ENCODE data around the gene TTC28. TPM values are rescaled to one million over a fixed set of nuclear protein-coding genes. Genes with fewer than 3 reads are reported as not detected.
"Not testable (repeated sequence)": the region's sequence is repeated elsewhere in the genome, so short reads cannot be mapped to it uniquely, and the experiment has no call there.

TTC28 gene
- total RNA-seq, 2 donors from 2014 or later = 29.2 to 74.6 TPM

DNA sequence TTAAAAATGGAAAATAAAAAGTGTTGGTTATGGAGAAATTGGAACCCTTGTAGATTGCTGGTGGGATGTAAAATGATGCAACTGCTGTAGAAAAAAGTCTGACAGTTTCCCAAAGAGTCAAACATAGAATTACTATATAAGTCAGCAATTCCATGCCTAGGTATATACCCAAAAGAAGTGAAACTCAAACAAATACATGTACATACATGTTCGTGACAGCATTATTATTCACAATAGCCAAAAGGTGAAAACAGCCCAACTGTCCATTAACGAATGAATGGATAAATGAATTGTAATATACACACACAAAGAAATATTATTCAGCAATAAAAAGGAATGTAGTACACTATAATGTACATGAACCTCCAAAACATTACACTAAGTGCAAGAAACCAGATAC, 116.0 kb downstream of the TTC28 start:
- intact Hi-C loops (cut with DNase I) = no loop called here
- 90% methylated on average over 2 of the region's 2 CpGs for whole genome bisulfite sequencing

DNA sequence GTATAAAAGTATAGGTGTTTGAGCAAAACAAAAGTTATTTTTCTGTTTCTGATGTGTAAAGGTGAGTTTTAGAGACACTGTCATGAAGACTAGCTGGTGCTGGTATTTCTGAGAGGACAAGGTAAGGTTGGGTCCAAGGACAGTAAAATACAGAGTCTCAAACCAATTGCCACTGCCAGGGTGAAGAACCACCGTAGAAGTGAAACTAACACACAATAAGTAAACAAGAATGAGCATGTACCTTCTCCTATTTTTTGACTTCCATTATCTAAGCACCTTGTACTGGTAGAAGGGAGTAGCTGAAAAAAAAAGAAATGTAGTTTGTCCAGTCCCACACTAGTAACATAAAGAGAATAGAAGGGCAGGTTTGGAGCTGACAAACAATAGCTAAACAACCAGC, 117.3 kb downstream of the TTC28 start:
- intact Hi-C loops (cut with DNase I) = no loop called here
- Histone ChIP-seq H3K27ac (no peak overlapping the region), H3K4me1 (replicated peaks) (no peaks in the 10 kb centered on the region), H3K27me3 (replicated peaks; ENCODE audit: insufficient read depth) (no peaks in the 10 kb centered on the region), H3K4me3 (no peak overlapping the region), H3K9me3 (no peaks in the 10 kb centered on the region), H3K36me3 (no peaks in the 10 kb centered on the region)
- TF ChIP-seq, protein P1, sequence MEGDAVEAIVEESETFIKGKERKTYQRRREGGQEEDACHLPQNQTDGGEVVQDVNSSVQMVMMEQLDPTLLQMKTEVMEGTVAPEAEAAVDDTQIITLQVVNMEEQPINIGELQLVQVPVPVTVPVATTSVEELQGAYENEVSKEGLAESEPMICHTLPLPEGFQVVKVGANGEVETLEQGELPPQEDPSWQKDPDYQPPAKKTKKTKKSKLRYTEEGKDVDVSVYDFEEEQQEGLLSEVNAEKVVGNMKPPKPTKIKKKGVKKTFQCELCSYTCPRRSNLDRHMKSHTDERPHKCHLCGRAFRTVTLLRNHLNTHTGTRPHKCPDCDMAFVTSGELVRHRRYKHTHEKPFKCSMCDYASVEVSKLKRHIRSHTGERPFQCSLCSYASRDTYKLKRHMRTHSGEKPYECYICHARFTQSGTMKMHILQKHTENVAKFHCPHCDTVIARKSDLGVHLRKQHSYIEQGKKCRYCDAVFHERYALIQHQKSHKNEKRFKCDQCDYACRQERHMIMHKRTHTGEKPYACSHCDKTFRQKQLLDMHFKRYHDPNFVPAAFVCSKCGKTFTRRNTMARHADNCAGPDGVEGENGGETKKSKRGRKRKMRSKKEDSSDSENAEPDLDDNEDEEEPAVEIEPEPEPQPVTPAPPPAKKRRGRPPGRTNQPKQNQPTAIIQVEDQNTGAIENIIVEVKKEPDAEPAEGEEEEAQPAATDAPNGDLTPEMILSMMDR (IDR thresholded peaks at IDR 0.05) = no peak
- no peak for TF ChIP-seq POLR2A (IDR thresholded peaks at IDR 0.05)
- no peak for TF ChIP-seq POLR2AphosphoS5 (IDR thresholded peaks at IDR 0.05)
- DNase-seq (ENCODE audit: low spot score) = no peak
- WGBS = 41% methylated on average over 1 of the region's 1 CpG

More for the DNA sequence above, 116.0 kb downstream of the TTC28 start:
- no peaks in the 10 kb centered on the region for H3K9me3 ChIP-seq
- no peaks in the 10 kb centered on the region for H3K27me3 ChIP-seq (replicated peaks; ENCODE audit: insufficient read depth)
- TF ChIP-seq, protein P1 (IDR thresholded peaks at IDR 0.05) = no peak
- TF ChIP-seq POLR2A (IDR thresholded peaks at IDR 0.05) = no peak
- no peak for TF ChIP-seq POLR2AphosphoS5 (IDR thresholded peaks at IDR 0.05)
- no peaks in the 10 kb centered on the region for H3K36me3 ChIP-seq
- H3K4me3 ChIP-seq = no peak overlapping the region
- no peak overlapping the region for H3K27ac ChIP-seq
- H3K4me1 ChIP-seq (replicated peaks) = no peaks in the 10 kb centered on the region
- DNase-seq (ENCODE audit: low spot score) = no peak

DNA sequence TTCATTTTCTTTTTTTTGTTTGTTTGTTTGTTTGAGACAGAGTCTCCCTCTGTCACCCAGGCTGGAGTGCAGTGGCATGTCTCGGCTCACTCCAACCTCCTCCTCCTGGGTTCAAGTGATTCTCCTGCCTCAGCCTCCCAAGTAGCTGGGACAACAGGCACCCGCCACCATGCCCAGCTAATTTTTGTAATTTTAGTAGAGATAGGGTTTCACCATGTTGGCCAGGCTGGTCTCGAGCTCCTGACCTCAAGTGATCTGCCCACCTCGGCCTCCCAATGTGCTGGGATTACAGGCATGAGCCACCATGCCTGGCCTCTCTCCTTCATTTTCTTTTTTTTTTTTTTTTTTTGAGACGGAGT, 118.9 kb downstream of the TTC28 start:
- H3K36me3 ChIP-seq; H3K27me3 ChIP-seq (replicated peaks; ENCODE audit: insufficient read depth); H3K4me3 ChIP-seq; H3K27ac ChIP-seq; intact Hi-C loops (cut with DNase I); H3K9me3 ChIP-seq; H3K4me1 ChIP-seq (replicated peaks); DNase-seq (ENCODE audit: low spot score): not testable (repeated sequence)
- WGBS = 94% methylated on average over 5 of the region's 5 CpGs

DNA sequence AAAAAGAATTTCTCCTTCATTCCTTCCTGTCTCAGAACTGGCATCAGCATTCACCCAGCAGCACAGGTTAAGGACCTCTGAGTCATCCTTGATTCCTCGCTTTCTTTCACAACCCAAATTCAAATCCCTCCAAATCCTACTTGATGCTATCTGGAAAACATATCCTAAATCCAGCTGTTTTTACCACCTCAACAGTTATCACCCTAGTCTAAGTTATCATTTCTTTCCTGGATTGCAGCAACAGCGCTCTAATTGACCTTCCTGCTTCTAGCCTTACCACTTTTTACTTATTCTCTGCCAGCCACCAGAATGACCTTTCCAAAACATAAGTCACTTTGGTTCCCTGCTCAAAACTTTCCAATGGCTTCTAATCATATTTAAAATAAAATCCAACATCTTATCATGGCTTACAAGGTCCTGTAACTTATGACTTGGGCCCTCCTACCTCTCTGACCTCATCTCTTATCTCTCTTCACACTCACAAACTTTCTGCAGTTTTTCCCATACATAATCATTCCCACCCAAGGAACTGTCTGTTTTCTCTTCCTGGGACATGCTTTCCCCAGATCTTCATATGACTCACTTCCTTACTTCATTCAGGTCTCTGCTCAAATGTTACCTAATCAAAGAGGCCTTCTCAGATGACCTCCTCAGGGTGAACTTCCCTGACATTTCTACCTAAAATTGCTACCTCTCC, 119.4 kb downstream of the TTC28 start:
- TF ChIP-seq, protein P1 (IDR thresholded peaks at IDR 0.05) = no peak
- TF ChIP-seq POLR2A (IDR thresholded peaks at IDR 0.05) (no peak), POLR2AphosphoS5 (IDR thresholded peaks at IDR 0.05) (no peak)
- Histone ChIP-seq H3K36me3 (no peaks in the 10 kb centered on the region), H3K4me1 (replicated peaks) (no peaks in the 10 kb centered on the region), H3K4me3 (no peak overlapping the region), H3K27me3 (replicated peaks; ENCODE audit: insufficient read depth) (no peaks in the 10 kb centered on the region), H3K9me3 (no peaks in the 10 kb centered on the region), H3K27ac (no peak overlapping the region)
- intact Hi-C loops (cut with DNase I) = no loop called here
- no peak for DNase-seq (ENCODE audit: low spot score)
- WGBS = 95% methylated on average over 2 of the region's 2 CpGs

DNA sequence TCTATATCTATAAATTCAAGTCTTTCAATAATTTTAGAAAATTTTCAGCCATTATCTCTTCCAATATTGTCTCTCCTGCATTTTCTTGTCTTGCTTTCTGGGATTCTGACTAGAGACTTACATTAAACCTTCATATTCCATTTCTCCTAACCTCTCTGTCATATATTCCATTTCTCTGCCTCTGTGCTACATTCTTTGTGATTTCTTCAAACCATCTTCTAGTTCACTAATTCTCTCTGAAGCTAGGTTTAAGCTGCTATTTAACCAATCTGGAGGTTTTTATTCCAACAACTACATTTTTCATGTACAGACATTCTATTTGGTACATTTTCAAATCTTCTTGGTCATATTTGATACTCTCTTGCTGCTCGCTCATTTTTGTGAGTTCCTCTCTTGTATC, 122.5 kb downstream of the TTC28 start:
- TF ChIP-seq, protein P1 (IDR thresholded peaks at IDR 0.05) = no peak
- no peak for TF ChIP-seq POLR2A (IDR thresholded peaks at IDR 0.05)
- no peak for TF ChIP-seq POLR2AphosphoS5 (IDR thresholded peaks at IDR 0.05)
- Histone ChIP-seq H3K27ac (no peak overlapping the region), H3K4me1 (replicated peaks) (no peaks in the 10 kb centered on the region), H3K4me3 (no peak overlapping the region), H3K27me3 (replicated peaks; ENCODE audit: insufficient read depth) (no peaks in the 10 kb centered on the region), H3K36me3 (no peaks in the 10 kb centered on the region), H3K9me3 (no peaks in the 10 kb centered on the region)
- 100% methylated on average over 1 of the region's 1 CpG for WGBS
- no peak for DNase-seq (ENCODE audit: low spot score)
- intact Hi-C loops (cut with DNase I) = no loop called here

DNA sequence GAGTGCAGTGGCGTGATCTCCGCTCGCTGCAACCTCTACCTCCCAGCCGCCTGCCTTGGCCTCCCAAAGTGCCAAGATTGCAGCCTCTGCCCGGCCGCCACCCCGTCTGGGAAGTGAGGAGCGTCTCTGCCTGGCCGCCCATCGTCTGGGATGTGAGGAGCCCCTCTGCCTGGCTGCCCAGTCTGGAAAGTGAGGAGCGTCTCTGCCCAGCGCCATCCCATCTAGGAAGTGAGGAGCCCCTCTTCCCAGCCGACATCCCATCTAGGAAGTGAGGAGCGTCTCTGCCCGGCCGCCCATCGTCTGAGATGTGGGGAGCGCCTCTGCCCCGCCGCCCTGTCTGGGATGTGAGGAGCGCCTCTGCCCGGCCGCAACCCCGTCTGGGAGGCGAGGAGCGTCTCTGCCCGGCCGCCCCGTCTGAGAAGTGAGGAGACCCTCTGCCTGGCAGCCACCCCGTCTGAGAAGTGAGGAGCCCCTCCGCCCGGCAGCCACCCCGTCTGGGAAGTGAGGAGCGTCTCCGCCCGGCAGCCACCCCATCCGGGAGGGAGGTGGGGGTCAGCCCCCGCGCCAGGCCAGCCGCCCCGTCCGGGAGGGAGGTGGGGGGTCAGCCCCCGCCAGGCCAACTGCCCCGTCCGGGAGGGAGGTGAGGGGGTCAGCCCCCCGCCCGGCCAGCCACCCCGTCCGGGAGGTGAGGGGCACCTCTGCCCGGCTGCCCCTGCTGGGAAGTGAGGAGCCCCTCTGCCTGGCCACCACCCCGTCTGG, 126.4 kb downstream of the TTC28 start:
- H3K9me3 ChIP-seq; H3K36me3 ChIP-seq; H3K27ac ChIP-seq; DNase-seq (ENCODE audit: low spot score); intact Hi-C loops (cut with DNase I); H3K27me3 ChIP-seq (replicated peaks; ENCODE audit: insufficient read depth); H3K4me1 ChIP-seq (replicated peaks); H3K4me3 ChIP-seq: not testable (repeated sequence)
- WGBS = 96% methylated on average over 40 of the region's 51 CpGs
